ENCODE measurements around the gene ARHGAP8. TPM values are rescaled to one million over a fixed set of nuclear protein-coding genes. Genes with fewer than 3 reads are reported as not detected.

ARHGAP8 gene
- total and polyA plus RNA-seq, 10 of the 15 experiments (the other 5 are each of a cell fraction or from before 2014, with no cell fraction given) = 0.33 TPM; not detected in 9

- RAD21 ChIA-PET (ENCODE audit: unreplicated experiment) = no interaction called here
- Histone ChIP-seq H3K4me1 (ENCODE audit: control insufficient read depth, insufficient read depth, low read length) (no peaks in the 10 kb centered on the region), H3K9ac (ENCODE audit: control insufficient read depth, insufficient read depth, low read length) (no peak overlapping the region), H3K4me2 (ENCODE audit: control insufficient read depth, insufficient read depth) (no peak overlapping the region), H3K27ac (ENCODE audit: control insufficient read depth, insufficient read depth) (no peak overlapping the region), H3K9me3 (replicated peaks; ENCODE audit: control insufficient read depth, insufficient read depth, low read length) (no peaks in the 10 kb centered on the region), H3K4me3 (no peak overlapping the region), H3K27me3 (replicated peaks in 1 of 2; ENCODE audit: control insufficient read depth in 2 of 2, insufficient read depth in 2 of 2, low read length in 1 of 2) (no peaks in the 10 kb centered on the region; a peak in 1 of 4 replicates), H3K79me2 (ENCODE audit: control insufficient read depth, insufficient read depth, low read length) (no peaks in the 10 kb centered on the region), H2AFZ (ENCODE audit: control insufficient read depth, low read depth, low read length) (no peak overlapping the region), H3K36me3 (ENCODE audit: control insufficient read depth in 2 of 2, insufficient read depth in 2 of 2, low read length in 1 of 2) (no peaks in the 10 kb centered on the region), H4K20me1 (ENCODE audit: control insufficient read depth, insufficient read depth) (no peaks in the 10 kb centered on the region)
- WGBS (ENCODE audit: insufficient coverage, insufficient replicate concordance, low lambda C conversion rate, missing lambda C conversion rate) = 44% methylated on average over 14 of the region's 14 CpGs
- SMC1A ChIA-PET (ENCODE audit: uncharacterized antibody, unreplicated experiment) = no interaction called here
- CTCF ChIA-PET = no interaction called here
- in situ Hi-C loops (cut with MboI) = no loop called here
- intact Hi-C loops (cut with micrococcal nuclease; ENCODE audit: unreplicated experiment) = no loop called here
- BruUV-seq (replicated peaks) = no TSS peak
- no peak for ATAC-seq
- DNase-seq (ENCODE audit: low read depth, low spot score) = no peak
- no peak for FAIRE-seq
- POLR2A ChIA-PET = no interaction called here
- TF ChIP-seq BCL11A (IDR thresholded peaks at IDR 0.05; ENCODE audit: low read depth, low read length) (no peak), CTCF (IDR thresholded peaks at IDR 0.05 in 2 of 3, conservative IDR thresholded peaks at IDR 0.05 in 1 of 3; ENCODE audit: control insufficient read depth in 2 of 3, extremely low read depth in 1 of 3, insufficient read depth in 1 of 3, low read depth in 3 of 3, low read length in 3 of 3) (no peak), GATAD2B (conservative IDR thresholded peaks at IDR 0.05; ENCODE audit: low read depth) (no peak), CHD2 (IDR thresholded peaks at IDR 0.05; ENCODE audit: borderline replicate concordance, low read depth, low read length) (no peak), EED (IDR thresholded peaks at IDR 0.05; ENCODE audit: low read depth) (no peak), CEBPZ (IDR thresholded peaks at IDR 0.05; ENCODE audit: low read depth, low read length) (no peak), ZNF217 (IDR thresholded peaks at IDR 0.05) (no peak), STAT1 (conservative IDR thresholded peaks at IDR 0.05) (no peak), YY1 (IDR thresholded peaks at IDR 0.05; ENCODE audit: low read depth, low read length) (no peak), SREBF2 (IDR thresholded peaks at IDR 0.05; ENCODE audit: low read length) (no peak), BRCA1 (IDR thresholded peaks at IDR 0.05; ENCODE audit: low read depth, low read length) (no peak), POLR2AphosphoS2 (IDR thresholded peaks at IDR 0.05; ENCODE audit: low read depth, low read length) (no peak), E2F8 (IDR thresholded peaks at IDR 0.05; ENCODE audit: low read depth, partially characterized antibody) (no peak), NRF1 (conservative IDR thresholded peaks at IDR 0.05; ENCODE audit: low read depth, low read length) (no peak), CBX5 (IDR thresholded peaks at IDR 0.05; ENCODE audit: low read depth) (no peak), NKRF (conservative IDR thresholded peaks at IDR 0.05) (no peak)
Measured at GRCh38 chr22:44783581-44783980, 31.2 kb downstream of the ARHGAP8 start.

All from GM12878 (cell line).